HG02610 (cell line): Measurements from ENCODE around the gene KIFC3.
"Not testable (repeated sequence)": the region's sequence is repeated elsewhere in the genome, so short reads cannot be mapped to it uniquely, and the experiment has no call there.

Experiments
- ATAC-seq: cut with Tn5 transposase; IDR thresholded peaks from one replicate; pipeline ENCODE4 v1.9.1; 2021; ENCODE audit warnings: mild to moderate bottlenecking, moderate library complexity; ENCODE audit not compliant: unreplicated experiment

KIFC3 gene

DNA sequence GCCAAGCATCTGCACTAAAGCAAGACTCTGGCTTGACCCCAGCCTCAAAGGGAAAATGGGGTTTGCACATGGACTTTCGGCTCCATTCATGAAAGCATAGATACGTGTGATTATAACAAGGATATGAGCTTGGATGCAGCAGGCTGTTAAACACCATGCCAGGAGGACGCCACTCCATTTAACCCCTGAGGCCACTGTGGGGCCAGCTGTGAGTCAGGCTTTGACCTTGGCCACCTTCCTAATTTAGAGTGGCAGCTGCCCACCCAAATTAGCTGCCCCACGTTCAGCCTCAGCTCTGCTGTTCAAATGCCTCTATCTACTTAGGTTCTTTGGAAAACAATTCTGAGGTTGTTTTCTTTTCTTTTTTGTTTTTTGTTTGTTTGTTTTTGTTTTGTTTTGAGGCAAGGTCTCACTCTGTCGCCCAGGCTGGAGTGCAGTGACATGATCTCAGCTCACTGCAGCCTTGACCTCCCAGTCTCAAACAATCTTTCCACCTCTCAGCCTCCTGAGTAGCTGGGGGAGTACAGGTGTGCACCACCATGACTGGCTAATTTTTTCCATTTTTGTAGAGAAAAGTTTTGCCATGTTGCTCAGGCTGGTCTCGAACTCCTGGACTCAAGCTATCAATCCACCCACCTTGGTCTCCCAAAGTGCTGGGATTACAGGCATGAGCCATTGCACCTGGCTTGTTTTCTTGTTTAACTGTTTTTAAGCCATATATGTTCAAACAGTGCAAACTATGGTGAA is 23.2 kb upstream of the KIFC3 start:
- no peak for ATAC-seq

DNA sequence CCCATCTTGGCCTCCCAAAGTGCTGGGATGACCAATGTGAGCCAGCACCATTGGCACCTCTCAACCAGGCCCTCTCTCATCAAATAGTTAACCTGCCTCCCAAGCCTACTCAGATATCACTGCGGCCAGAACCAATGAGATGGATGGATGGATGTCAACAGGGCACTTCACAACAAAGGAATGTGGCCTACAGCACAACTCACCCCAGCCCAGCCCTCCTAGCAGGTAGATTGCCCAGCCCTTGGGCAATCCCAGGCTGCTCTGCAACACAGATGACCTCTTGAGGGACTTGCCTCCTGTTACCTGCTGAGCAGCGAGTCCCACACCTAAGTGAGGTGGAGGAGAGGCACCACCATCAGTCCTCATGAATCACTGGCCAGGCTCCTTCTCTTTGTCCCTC is 22.6 kb upstream of the KIFC3 start:
- no peak for ATAC-seq

DNA sequence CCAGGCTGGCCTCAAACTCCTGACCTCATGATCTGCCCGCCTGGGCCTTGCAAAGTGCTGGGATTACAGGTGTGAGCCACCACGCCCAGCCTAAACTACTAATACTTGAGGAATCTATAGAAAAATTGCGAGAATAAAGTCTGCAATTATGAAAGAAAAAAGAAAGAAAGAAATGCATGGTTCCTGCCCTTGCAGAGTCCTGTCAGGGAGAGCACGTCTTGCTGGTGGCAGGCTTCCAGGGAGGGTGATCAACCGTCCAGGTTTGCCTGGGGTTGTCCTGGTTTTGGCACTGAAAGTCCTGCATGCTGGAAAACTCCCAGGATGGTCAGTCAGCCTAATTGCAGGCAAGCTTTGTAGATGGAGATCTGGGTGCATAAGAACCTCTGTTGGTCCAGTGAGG is 21.5 kb upstream of the KIFC3 start:
- ATAC-seq = no peak

DNA sequence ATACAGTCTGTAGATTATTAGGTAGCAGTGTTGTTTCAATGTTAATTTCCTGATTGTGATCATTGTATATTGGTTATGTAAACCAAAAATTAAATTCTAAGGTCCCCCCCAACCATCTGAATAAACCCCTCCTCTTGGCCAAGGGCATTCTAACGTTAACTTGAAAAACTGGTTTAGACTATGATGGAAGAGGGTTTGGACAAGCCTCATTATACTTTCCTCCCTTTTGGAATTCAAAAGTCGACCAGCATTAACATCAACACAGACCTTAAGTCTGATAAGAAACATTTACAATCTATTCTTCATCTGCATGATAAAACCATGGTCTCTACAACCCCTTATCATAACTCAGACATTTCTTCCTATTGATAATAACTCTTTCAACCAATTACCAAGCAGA is 20.6 kb upstream of the KIFC3 start:
- no peak for ATAC-seq

DNA sequence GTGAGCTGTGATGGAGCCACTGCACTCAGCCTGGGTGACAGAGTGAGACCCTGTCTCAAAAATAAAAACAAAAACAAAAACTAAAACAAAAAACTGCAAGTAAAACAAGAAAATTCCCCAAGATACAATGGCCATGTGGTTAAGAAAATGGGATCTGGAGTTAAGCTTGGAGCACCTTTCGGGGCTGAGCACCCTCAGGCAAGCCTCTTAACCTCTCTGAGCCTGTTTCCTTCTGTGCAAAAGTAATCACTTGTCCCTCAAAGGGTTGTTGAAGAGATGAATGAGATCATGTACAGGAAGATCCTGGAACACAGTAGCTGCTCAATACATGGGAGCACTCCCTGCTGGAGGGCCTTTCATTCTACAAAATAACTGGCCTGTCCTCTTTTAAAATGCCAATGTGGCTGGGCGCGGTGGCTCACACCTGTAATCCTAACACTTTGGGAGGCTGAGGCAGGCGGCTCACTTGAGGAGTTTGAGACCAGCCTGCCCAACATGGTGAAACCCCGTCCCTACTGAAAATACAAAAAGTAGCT is 19.8 kb upstream of the KIFC3 start:
- ATAC-seq = no peak

DNA sequence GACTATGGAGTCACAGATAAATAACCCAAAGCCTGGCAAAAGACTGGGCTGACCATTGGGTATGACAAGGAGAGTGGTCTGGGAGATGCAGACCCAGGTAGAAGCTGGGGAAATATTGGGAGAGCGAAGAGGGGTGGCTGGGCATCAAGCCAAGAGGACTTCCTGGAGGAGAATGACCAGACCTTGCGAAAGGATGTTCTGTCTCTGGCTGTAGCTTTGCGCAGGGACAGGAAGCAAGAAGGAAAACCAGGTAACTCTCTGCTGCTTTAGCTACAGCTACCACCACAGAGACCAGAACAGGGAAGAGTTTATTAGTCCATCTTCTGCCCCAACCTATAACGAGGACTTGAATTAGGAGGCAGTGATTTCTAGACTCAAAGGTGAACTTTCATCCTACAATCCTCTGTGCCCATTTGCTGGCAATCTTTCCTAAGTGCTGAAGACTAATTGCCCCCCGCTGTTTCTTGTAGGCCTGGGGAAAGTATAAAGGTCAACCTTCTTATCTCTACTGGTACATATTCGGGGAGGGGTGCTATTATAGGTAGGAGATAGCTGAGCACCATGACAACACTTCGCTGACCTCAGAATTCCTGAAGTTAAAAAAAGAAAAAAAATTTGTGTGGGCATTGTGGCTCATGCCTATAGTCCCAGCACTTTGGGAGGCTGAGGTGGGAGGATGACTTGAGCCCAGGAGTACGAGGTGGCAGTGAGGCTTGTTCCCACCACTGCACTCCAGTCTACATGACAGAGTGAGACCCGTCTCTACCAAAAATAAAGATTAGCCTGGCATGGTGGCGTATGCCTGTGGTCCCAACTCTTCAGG is 19.1 kb upstream of the KIFC3 start:
- ATAC-seq = no peak

DNA sequence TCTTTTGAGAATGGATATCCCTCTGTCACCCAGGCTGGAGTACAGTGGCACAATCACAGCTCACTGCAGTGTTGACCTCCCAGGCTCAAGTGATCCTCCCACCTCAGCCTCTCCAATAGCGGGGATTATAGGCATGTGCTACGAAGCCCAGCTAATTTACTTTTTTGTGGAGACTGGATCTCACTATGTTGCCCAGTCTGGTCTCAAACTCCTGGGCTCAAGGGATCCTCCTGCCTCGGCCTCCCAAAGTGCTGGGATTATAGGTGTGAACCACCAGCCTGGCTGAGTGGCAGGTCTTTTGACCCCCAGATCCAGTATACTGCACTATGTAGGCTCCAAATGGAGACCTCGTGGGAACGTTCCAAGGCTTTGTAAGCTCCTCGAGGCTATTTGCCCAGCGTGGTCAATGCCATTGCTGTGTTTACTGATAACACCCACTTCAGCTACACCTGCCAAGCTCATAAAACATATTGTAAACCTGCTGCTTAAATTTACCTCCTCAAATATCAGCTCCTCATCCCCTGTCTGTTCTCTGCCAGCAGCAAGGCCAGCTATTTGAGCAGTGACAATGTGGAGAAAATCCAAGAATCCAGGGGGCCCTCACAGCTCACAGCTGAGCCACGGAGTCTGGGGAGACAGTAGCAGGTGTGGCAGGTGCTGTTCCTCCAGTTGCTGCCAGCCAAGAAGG is 16.2 kb upstream of the KIFC3 start:
- no peak for ATAC-seq

DNA sequence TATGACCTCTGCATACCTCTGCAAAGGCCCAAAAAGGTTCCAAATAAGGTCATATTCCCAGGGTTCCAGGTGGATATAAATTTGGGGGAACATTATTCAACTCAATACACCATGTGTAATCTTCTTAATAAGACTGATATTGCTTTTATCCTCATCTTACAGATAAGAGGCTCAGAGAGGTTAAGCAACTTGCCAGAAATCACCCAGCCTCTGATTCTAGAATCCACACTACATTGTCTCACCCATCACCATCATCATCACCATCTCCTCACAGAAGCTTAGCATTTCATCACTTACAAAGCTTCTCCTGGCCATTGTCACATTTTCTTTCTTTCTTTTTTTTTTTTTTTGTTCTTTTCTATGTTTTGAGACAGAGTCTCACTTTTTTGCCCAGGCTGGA is 15.4 kb upstream of the KIFC3 start:
- no peak for ATAC-seq

DNA sequence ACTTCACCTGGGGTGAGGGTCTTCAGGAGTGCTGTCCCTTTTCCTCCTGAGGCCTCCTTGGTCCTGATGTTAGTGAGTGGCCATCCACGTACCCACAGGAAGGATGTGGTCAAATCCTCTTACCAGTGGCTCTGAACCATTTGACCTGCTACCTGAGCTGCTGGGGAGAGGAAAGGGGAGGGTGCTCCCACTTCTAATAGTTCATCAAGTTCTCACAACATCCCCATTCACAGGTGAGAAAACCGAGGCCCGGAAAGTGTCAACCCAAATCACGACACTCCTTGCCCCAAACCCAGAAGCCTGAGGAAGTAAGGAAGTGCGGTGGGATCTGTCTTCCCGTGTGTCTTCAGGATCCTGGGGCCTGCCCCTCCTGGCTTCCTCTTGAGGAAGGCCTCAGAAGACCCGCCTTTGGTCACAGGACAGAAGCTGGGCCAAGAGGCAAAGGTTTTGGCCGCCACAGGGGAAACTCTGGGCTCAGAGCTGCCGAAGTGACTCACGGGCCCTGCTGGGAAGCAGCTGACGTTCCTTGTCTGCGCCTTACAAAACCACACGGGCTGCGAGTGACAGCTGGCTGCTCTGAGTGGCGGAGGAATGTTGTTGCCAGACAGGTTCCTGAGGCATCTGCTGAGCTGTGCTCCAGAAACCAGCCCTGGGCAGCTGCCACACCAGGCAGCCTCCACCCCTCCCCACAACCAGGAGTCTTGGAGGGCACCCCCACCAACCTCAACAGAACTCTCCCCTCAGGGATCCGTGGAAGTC is 13.9 kb upstream of the KIFC3 start:
- peak; percentile 72 for ATAC-seq

DNA sequence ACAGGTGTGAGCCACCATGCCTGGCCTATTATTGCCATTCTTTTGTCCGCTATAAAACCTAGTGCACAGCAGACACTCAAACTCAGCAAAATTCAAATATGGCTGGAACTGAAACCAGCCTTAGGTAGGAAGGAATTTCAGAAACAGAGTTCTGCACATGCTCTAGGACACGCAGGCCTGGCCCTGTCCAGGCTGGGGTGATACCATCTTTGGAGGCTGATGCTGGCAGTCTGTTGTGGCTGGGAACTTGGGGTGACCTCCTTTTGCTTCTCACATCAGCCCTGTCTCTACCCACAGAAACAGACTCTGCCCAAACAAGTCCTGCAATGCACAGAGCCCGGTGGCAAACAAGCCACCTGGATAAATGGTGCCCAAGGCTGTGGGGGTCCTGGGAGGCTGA is 12.6 kb upstream of the KIFC3 start:
- no peak for ATAC-seq

DNA sequence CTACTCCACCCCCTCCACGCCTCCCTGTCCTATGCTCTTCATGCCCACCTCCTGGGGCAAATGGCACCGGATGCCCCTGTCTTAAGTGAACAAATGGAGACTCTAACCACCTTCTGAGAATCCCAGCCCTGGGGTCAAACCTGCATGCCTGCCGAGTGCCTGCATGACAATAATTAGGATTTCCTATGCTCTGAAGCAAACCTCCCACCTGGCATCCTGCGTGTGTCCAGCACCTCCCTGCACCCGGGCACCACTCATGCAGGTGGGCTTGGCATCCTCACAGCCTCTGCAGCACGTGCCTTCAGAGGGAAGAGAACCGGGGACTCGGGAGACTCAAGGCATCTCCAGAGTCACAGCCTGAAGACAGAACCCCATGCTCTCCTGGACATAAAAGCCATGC is 11.2 kb upstream of the KIFC3 start:
- no peak for ATAC-seq

DNA sequence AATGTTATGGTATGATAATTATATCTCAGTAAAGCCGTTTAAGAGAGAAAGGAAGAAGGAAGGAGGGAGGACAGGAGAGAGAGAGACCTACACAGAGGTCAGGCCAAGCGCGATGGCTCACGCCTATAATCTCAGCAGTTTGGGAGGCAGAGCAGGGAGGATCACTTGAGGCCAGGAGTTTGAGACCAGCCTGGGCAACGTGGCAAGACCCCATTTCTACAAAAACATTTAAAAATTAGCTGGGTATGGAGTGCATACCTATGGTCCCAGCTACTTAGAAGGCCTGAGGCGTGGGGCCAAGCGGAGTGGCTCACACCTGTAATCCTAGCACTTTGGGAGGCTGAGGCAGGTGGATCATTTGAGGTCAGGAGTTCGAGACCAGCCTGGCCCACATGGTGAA is 9.0 kb upstream of the KIFC3 start:
- ATAC-seq = not testable (repeated sequence)

DNA sequence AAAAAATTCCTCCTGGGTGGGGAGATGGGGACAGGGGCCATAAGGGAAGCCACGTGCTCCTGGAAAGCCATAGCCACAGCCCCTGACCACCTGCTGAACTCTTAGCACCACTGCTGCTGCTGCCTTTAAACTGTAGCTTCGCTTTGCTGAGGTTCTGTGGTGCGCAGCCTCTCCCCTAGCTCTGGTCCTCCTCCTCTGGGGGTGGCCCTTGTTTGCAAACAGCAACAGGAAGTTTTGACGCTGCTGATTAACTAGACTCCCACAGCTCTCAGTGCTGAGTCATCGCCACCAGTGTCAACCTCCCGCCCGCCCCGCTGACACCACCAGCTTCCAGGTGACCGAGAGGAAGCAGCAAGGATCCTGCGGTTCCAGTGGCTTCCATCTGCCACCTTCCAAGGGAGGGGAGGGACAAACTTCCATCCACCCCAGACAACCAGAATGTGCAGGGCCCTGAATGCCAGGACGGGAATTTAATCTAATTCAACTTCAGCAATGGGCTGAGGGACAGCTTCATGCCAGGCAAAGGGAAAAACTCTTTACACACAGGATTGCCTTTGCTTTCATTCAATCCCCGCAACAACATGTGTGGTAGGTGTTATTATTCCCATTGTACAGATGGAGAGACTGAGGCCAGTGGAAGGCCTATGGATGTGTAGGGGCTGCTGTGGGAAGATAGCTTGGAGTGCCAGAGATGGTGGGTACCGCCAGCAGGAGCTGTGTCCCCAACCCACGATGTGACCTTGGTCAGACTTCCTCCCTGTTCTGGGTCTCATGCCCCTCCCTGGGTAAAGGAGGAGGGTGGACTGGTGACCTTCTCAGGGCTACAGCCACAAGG is 8.1 kb upstream of the KIFC3 start:
- peak; percentile 99 for ATAC-seq

DNA sequence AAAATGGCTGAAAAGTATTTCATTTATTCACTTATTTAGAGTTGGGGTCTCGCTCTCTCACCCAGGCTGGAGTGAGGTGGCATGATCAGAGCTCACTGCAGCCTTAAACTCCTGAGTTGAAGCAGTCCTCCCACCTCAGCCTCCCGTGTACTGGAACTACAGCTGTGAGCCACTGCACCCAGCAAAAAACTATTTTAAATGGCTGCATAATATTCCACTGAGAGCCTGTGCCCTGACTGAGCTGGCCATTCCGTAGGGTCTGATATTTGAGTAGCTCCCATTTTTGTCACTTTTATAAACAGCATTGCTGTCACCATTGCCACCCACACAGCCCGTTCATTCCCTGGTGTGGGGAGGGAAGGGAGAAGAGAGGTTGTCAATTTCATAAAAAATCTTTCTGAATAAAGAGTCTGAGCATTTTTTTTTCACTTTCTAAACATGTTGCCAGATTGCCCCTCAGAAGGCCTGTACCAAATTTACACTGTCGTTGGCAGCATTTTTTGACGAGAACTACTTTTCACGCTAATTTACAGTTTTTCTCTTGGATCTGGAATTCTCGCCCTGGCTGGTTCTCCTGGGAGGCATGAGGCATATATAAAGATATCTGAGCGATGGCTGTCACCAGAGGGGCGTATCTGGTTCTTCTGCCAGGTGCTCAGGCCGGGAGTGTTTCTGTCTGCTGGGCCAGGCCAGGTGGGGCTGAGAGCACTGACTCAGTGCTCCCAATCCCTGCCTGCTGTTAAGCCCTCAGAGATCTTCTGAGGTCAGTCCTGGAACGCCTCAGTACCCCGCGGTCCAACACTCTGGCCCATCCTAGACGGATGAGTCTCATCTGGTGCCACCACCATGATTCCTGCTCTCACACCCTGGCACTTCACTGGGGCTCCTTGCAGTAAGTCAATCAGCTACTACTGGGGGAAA is 7.2 kb upstream of the KIFC3 start:
- peak; percentile 8 for ATAC-seq

DNA sequence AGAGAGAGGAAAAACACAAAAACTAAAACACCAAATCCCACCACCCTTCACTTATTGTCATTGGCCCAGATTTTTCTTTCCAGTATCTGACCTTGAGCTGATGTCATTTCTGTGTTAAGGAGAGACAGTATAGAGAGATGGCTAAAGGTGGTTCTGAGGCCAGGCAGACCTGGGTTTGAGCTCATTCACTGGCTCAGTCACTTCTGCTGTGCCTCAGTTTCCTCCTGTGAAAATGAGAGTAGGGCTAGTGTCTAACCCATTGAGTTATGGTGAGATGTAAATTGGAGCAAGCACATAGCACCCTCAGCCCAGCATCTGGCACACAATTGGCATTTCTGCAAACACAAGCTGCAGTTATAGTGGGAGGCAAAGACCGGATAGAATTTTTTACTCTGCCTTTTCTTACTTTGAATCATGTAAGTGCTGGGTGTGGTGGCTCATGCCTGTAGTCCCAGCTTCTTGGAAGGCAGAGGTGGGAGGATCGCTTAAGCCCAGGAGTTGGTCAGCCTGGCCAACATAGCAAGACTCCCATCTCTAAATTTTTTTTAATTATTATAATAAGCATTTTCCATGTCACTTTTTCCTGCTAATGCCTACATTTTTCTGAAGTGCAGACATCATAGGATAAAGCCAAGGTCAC is 6.4 kb upstream of the KIFC3 start:
- no peak for ATAC-seq

DNA sequence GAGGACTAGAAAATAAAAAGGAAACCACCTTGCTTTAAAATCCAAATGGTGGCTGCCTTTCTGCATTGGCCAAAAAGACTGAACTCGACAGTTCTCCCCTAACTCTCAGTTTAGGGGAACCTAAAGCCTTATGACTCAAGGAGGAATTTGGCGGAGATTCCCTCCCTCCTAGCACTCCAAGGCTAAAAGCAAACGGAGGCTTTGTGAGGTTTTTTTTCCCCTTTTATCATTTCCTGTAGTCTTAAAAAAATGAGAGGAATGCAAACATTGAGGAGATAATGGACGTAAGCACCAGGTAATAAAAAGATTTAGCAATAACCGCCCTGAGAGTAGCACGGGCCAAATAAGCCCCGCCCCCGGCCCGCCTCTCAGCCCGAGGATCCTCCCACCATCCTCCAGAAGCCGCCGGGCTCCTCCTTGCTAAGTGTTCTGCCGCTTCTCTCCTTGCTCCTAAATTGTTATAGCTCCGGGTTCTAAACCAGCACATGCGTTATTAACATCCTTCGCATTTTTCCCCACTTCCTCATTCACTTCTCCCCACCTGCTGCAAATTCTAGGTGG is 5.8 kb upstream of the KIFC3 start:
- no peak for ATAC-seq

DNA sequence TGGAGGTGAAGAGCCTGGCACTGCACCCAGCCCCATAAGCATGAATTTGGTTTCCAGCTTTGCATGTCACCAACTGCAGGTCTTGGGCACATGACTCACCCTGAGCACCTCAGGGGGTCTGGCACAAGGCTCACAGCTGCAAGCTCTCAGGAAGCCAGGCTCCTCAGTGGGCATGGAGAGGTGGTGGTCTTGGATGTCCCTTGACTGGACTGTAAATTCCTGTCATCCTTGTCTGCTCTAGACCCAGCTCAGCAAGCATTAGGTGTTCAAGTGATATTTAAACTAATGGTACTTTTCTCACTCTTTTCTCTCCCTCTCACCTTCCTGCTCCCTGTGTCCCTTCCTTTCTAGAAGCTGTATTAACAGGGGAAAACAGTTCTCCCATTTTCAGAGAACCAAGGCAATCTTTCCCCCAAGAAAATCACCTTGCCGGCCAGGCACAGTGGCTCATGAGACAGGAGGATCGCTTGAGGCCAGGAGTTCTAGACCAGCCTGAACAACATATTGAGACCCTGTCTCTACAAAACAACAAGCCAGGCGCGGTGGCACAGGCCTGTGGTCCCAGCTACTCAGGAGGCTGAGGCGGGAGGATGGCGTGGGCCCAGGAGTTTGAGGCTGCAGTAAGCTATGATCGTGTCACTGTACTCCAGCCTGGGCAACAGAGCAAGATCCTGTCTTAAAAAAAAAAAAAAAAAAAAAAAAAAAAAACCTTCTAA is 5.1 kb upstream of the KIFC3 start:
- no peak for ATAC-seq
